H1 (cell line): ENCODE results near the gene CCDC200. TPM values are rescaled to one million over a fixed set of nuclear protein-coding genes. Genes with fewer than 3 reads are reported as not detected.

ENCODE experiments used
- CTCF ChIA-PET: fragments of 300-600 bp; sonication (Branson Sonifier 250); formaldehyde crosslinking; loops from one replicate; lab custom pipeline; 2021; ENCODE audit not compliant: partially characterized antibody; lab: Charles Lee
- POLR2A ChIA-PET: fragments of 300-600 bp; sonication (Branson Sonifier 250); formaldehyde crosslinking; loops from one replicate; lab custom pipeline; 2021; ENCODE audit warnings: inconsistent platforms; ENCODE audit not compliant: partially characterized antibody; lab: Charles Lee
- DNase-seq, 2 experiments: peaks; one replicate each; pipeline versions ENCODE4 v3.0.0 to v3.0.0-alpha.2; 2010 to 2022; ENCODE audit warnings: low spot score in 2 of 2, low read depth in 1 of 2, mixed read lengths in 1 of 2
- FAIRE-seq: peaks from 2 replicates; lab custom pipeline; 2011; peaks lifted over from hg19 to GRCh38; lab: Jason Lieb, UNC
- H2AFZ ChIP-seq: 2 replicates; pipeline ENCODE4 v1.8.1; 2012; ENCODE audit warnings: low read length, inconsistent platforms
- H2AK5ac ChIP-seq: 2 replicates; pipeline ENCODE4 v1.6.1; 2013; ENCODE audit warnings: low read depth, low read length
- H2BK120ac ChIP-seq: replicated peaks from 2 replicates; pipeline ENCODE3; 2013; ENCODE audit warnings: low read depth, low read length, inconsistent platforms
- H2BK12ac ChIP-seq: 2 replicates; pipeline ENCODE4 v1.6.1; 2013; ENCODE audit warnings: low read depth, low read length
- H2BK15ac ChIP-seq: 2 replicates; pipeline ENCODE4 v1.6.1; 2013; ENCODE audit warnings: low read length
- H2BK20ac ChIP-seq: 2 replicates; pipeline ENCODE4 v1.6.1; 2013; ENCODE audit warnings: low read length
- H2BK5ac ChIP-seq: 2 replicates; pipeline ENCODE4 v1.6.1; 2013; ENCODE audit warnings: low read depth, low read length
- H3K14ac ChIP-seq: 2 replicates; pipeline ENCODE4 v1.6.1; 2013; ENCODE audit warnings: inconsistent platforms; ENCODE audit not compliant: insufficient read length
- H3K18ac ChIP-seq: 2 replicates; pipeline ENCODE4 v1.6.1; 2013; ENCODE audit warnings: low read length; ENCODE audit errors: extremely low read depth
- H3K23ac ChIP-seq: 2 replicates; pipeline ENCODE4 v1.6.1; 2013; ENCODE audit warnings: inconsistent platforms; ENCODE audit not compliant: insufficient read length
- H3K23me2 ChIP-seq: 2 replicates; pipeline ENCODE4 v1.6.1; 2013; ENCODE audit warnings: low read depth, low read length
- H3K27ac ChIP-seq: 2 replicates; pipeline ENCODE4 v1.6.1; 2011; ENCODE audit warnings: low read depth, low read length, inconsistent platforms
- H3K27me3 ChIP-seq, 4 experiments: replicated peaks in 1 of 4; 1 replicate in 1 of 4; 2 replicates in 3 of 4; pipeline versions ENCODE4 v1.6.1 to v1.8.1; 2011 to 2013; ENCODE audit warnings: low read length in 3 of 4, mild to moderate bottlenecking in 3 of 4, inconsistent platforms in 2 of 4, mixed read lengths in 2 of 4, moderate library complexity in 1 of 4; ENCODE audit not compliant: control insufficient read depth in 3 of 4, insufficient read depth in 3 of 4; ENCODE audit errors: extremely low read depth in 1 of 4
- H3K36me3 ChIP-seq, 4 experiments: 2 replicates each; pipeline versions ENCODE4 v1.6.1 to v1.8.1; 2011 to 2013; ENCODE audit warnings: mild to moderate bottlenecking in 4 of 4, low read length in 3 of 4, moderate library complexity in 2 of 4, control low read depth in 1 of 4, inconsistent platforms in 1 of 4; ENCODE audit not compliant: insufficient read depth in 4 of 4, control insufficient read depth in 2 of 4
- H3K4ac ChIP-seq: replicated peaks from 2 replicates; pipeline ENCODE3; 2013; ENCODE audit warnings: low read length, low read depth, mixed read lengths, inconsistent platforms; ENCODE audit not compliant: insufficient read length
- H3K4me1 ChIP-seq, 4 experiments: replicated peaks in 1 of 4; 1 replicate in 1 of 4; 2 replicates in 3 of 4; pipeline versions ENCODE4 v1.6.1 to v1.8.1; 2011 to 2013; ENCODE audit warnings: low read length in 3 of 4, inconsistent platforms in 2 of 4, mixed read lengths in 1 of 4; ENCODE audit not compliant: insufficient read depth in 4 of 4, control insufficient read depth in 3 of 4
- H3K4me2 ChIP-seq, 2 experiments: 2 replicates each; pipeline versions ENCODE4 v1.6.1 to v1.8.1; 2011 to 2013; ENCODE audit warnings: low read depth in 2 of 2, low read length in 2 of 2, control low read depth in 1 of 2, inconsistent platforms in 1 of 2, mild to moderate bottlenecking in 1 of 2; ENCODE audit not compliant: insufficient read depth in 1 of 2
- H3K4me3 ChIP-seq, 4 experiments: fragments of 200-600, 300-600 bp in 1 of 4; sonication (generic), shearing (Covaris generic), sonication (Bioruptor Twin) in 1 of 4; 2 replicates each; pipeline versions ENCODE4 v1.5.1 to v1.8.1; 2011 to 2016; ENCODE audit warnings: low read length in 4 of 4, low read depth in 3 of 4, control low read depth in 2 of 4, inconsistent platforms in 2 of 4, mild to moderate bottlenecking in 2 of 4, mixed read lengths in 1 of 4, moderate library complexity in 1 of 4; ENCODE audit not compliant: insufficient read depth in 2 of 4; ENCODE audit errors: extremely low read depth in 1 of 4
- H3K56ac ChIP-seq: replicated peaks from 2 replicates; pipeline ENCODE3; 2013; ENCODE audit warnings: low read depth, mild to moderate bottlenecking, mixed read lengths, low read length, inconsistent platforms; ENCODE audit not compliant: insufficient read length
- H3K79me1 ChIP-seq: 2 replicates; pipeline ENCODE4 v1.6.1; 2013; ENCODE audit warnings: low read depth, low read length, control low read depth
- H3K79me2 ChIP-seq, 2 experiments: 2 replicates each; pipeline versions ENCODE4 v1.6.1 to v1.8.1; 2012 to 2013; ENCODE audit warnings: low read length in 2 of 2, mild to moderate bottlenecking in 2 of 2, inconsistent platforms in 1 of 2; ENCODE audit not compliant: insufficient read depth in 2 of 2, control insufficient read depth in 1 of 2
- H3K9ac ChIP-seq, 4 experiments: replicated peaks in 1 of 4; 1 replicate in 1 of 4; 2 replicates in 3 of 4; pipeline versions ENCODE4 v1.6.1 to v1.8.1; 2011 to 2013; ENCODE audit warnings: low read depth in 3 of 4, low read length in 3 of 4, control low read depth in 2 of 4, mild to moderate bottlenecking in 2 of 4, moderate library complexity in 2 of 4, inconsistent platforms in 1 of 4; ENCODE audit errors: extremely low read depth in 1 of 4
- H3K9me3 ChIP-seq, 2 experiments: 2 replicates each; pipeline versions ENCODE4 v1.6.1 to v1.8.1; 2012 to 2013; ENCODE audit warnings: mild to moderate bottlenecking in 2 of 2, moderate library complexity in 2 of 2, control low read depth in 1 of 2, inconsistent platforms in 1 of 2, low read depth in 1 of 2, low read length in 1 of 2, mixed read lengths in 1 of 2; ENCODE audit not compliant: insufficient read depth in 2 of 2
- H4K20me1 ChIP-seq, 2 experiments: replicated peaks in 1 of 2; 2 replicates each; pipeline versions ENCODE3 to v1.8.1; 2011 to 2013; ENCODE audit warnings: inconsistent platforms in 2 of 2, low read length in 2 of 2, mild to moderate bottlenecking in 1 of 2; ENCODE audit not compliant: insufficient read depth in 2 of 2, control insufficient read depth in 1 of 2
- H4K5ac ChIP-seq: 2 replicates; pipeline ENCODE4 v1.6.1; 2013; ENCODE audit warnings: low read length, low read depth, mixed read lengths, inconsistent platforms; ENCODE audit not compliant: insufficient read length
- H4K8ac ChIP-seq: 2 replicates; pipeline ENCODE4 v1.8.0; 2013; ENCODE audit warnings: mild to moderate bottlenecking, moderate library complexity, low read length, inconsistent platforms; ENCODE audit not compliant: insufficient read depth; ENCODE audit errors: extremely low read depth
- H4K91ac ChIP-seq: replicated peaks from 2 replicates; pipeline ENCODE3; 2013; ENCODE audit warnings: low read length, mixed read lengths, inconsistent platforms; ENCODE audit not compliant: insufficient read length
- CTBP2 ChIP-seq: IDR thresholded peaks from 2 replicates; pipeline ENCODE4 v1.7.0; 2011; ENCODE audit warnings: borderline replicate concordance, mild to moderate bottlenecking, moderate library complexity, mixed read lengths, low read length; ENCODE audit not compliant: insufficient read depth, insufficient read length
- SP2 ChIP-seq: IDR thresholded peaks from 2 replicates; pipeline ENCODE4 v1.6.1; 2012; ENCODE audit warnings: mild to moderate bottlenecking, low read length, inconsistent platforms
- WGBS, 2 experiments: shearing (Covaris generic) in 1 of 2; methylation state at CpG; one replicate each; pipeline versions ENCODE4 v1.1.6 to v1.1.7; 2013 to 2015; ENCODE audit warnings: low lambda C conversion rate in 2 of 2, mixed read lengths in 2 of 2, inconsistent platforms in 1 of 2, low coverage in 1 of 2, missing lambda C conversion rate in 1 of 2; ENCODE audit not compliant: insufficient replicate concordance in 2 of 2, insufficient coverage in 1 of 2, insufficient read length in 1 of 2; ENCODE audit errors: extremely low coverage in 1 of 2, missing lambda C conversion rate in 1 of 2; 5-methylcytosine and 5-hydroxymethylcytosine counted together
- polyA plus RNA-seq, 7 experiments: library from polyadenylated mRNA; depleted of rRNA in 3 of 7; stranded (reverse) in 5 of 7; unstranded in 2 of 7; fragments of >200 nt in 5 of 7; fragments of 200-250 nt in 2 of 7; gene quantifications; 1 replicate in 5 of 7; 2 replicates in 1 of 7; 4 replicates in 1 of 7; pipeline versions ENCODE4 v1.2.1 to v1.2.3, GENCODE V29; 2011 to 2013; ENCODE audit warnings: missing spikeins in 2 of 7, mixed read lengths in 2 of 7
- total RNA-seq: library from RNA; stranded (reverse); fragmentation: NEBNext Ultra II Directional; extraction: Animal tissue kit (Norgen Biotek cat#: 25700); gene quantifications from 2 replicates; pipeline ENCODE4 v1.2.1, GENCODE V29; 2021
- TF ChIP-seq, protein P1 (sequence below): IDR thresholded peaks from 2 replicates; pipeline ENCODE4 v1.6.1; 2012; ENCODE audit warnings: inconsistent platforms
- TF ChIP-seq, protein P2 (sequence below): IDR thresholded peaks from 2 replicates; pipeline ENCODE4 v1.6.1; 2012; ENCODE audit warnings: low read length, inconsistent platforms

Gene CCDC200
- total and polyA plus RNA-seq, 2 of the 8 experiments (the other 6 are each of a cell fraction or from before 2014, with no cell fraction given), result 0.11 TPM; not detected in 1

DNA sequence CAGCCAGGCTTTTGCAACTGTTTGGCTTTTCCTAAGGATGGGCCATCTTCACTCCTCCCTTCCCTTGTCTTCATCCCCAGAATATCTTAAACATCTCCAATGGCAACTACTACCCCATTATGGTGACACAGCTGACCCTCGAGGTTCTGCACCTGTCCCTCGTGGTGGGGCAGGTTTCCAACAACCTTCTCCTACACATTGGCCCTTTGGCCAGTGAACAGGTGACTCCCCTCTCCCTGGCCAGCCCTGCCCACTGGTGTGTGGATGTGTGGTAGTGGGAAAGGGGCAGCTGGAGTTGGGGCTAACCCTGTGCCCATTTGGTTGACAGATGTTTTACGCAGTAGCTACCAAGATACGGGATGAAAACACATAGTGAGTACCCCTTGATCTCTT is 12.1 kb downstream of the CCDC200 start:
- Histone ChIP-seq H3K9ac (no peak overlapping the region), H3K9me3 (no peaks in the 10 kb centered on the region; a peak in 1 of 4 replicates), H2AK5ac (no peak overlapping the region), H3K23ac (no peak overlapping the region), H3K4me2 (no peak overlapping the region), H2BK5ac (no peak overlapping the region), H2BK20ac (no peak overlapping the region), H3K36me3 (peaks cover 0 to 2% (median 0%) of the 10 kb centered on the region in 4 experiments; a peak in 1 of 8 replicates), H3K18ac (no peak overlapping the region), H4K20me1 (no peaks in the 10 kb centered on the region), H3K23me2 (peaks cover 8% of the 10 kb centered on the region; the same call in 1 of the 2 replicates), H3K4me3 (no peak overlapping the region), H2BK12ac (no peak overlapping the region), H2AFZ (no peak overlapping the region), H3K79me2 (no peaks in the 10 kb centered on the region), H2BK120ac (no peak overlapping the region), H4K8ac (no peak overlapping the region), H3K27me3 (peaks cover 0 to 2% (median 0%) of the 10 kb centered on the region in 4 experiments; a peak in 1 of 7 replicates), H3K14ac (no peak overlapping the region), H4K5ac (no peak overlapping the region), H3K56ac (no peak overlapping the region), H3K4ac (no peak overlapping the region), H3K27ac (no peak overlapping the region), H4K91ac (no peak overlapping the region), H2BK15ac (no peak overlapping the region), H3K79me1 (no peaks in the 10 kb centered on the region), H3K4me1 (peaks cover 0 to 4% (median 0%) of the 10 kb centered on the region in 4 experiments; a peak in 3 of 7 replicates)
- POLR2A ChIA-PET, result interaction anchor here (1.1 to 10.3 kb wide), 3 partner anchors 18 to 100 kb away, joined by 4 to 123 read pairs (median 7); partner anchors contain the start of gene BRCA1
- no peak for FAIRE-seq
- DNase-seq, result no peak
- 82% methylated on average over 4 of the region's 4 CpGs; no CpG with 5 or more reads in 1 of the 2 experiments for WGBS, 2 experiments
- CTCF ChIA-PET, result interaction anchor here (0.6 to 1.6 kb wide), 9 partner anchors 9 to 258 kb away, joined by 3 to 7 read pairs (median 4); no protein-coding TSS in a partner anchor
- TF ChIP-seq CTBP2, result no peak
- TF ChIP-seq SP2, result no peak
- TF ChIP-seq, protein P1, sequence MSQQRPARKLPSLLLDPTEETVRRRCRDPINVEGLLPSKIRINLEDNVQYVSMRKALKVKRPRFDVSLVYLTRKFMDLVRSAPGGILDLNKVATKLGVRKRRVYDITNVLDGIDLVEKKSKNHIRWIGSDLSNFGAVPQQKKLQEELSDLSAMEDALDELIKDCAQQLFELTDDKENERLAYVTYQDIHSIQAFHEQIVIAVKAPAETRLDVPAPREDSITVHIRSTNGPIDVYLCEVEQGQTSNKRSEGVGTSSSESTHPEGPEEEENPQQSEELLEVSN, result no peak
- TF ChIP-seq, protein P2, sequence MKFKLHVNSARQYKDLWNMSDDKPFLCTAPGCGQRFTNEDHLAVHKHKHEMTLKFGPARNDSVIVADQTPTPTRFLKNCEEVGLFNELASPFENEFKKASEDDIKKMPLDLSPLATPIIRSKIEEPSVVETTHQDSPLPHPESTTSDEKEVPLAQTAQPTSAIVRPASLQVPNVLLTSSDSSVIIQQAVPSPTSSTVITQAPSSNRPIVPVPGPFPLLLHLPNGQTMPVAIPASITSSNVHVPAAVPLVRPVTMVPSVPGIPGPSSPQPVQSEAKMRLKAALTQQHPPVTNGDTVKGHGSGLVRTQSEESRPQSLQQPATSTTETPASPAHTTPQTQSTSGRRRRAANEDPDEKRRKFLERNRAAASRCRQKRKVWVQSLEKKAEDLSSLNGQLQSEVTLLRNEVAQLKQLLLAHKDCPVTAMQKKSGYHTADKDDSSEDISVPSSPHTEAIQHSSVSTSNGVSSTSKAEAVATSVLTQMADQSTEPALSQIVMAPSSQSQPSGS, result no peak
